DOHH2 (cell line): ENCODE measurements around the gene SHD.

Experiments used
- H3F3A ChIP-seq: fragments of 200-600 bp; sonication (generic), shearing (Covaris generic); 2 replicates; pipeline ENCODE4 v1.6.0; 2016; ENCODE audit warnings: antibody characterized with exemption, mild to moderate bottlenecking; ENCODE audit not compliant: control insufficient read depth, insufficient read depth
- H3K27ac ChIP-seq: fragments of 200-600 bp; sonication (generic); 2 replicates; pipeline ENCODE4 v1.5.1; 2014; ENCODE audit warnings: low read depth, mild to moderate bottlenecking, low read length, moderate library complexity
- H3K27me3 ChIP-seq: fragments of 200-600 bp; sonication (generic); 2 replicates; pipeline ENCODE4 v1.6.1; 2014; ENCODE audit warnings: mild to moderate bottlenecking, low read length, mixed read lengths; ENCODE audit not compliant: control insufficient read depth
- H3K36me3 ChIP-seq: fragments of 200-600 bp; sonication (generic); 2 replicates; pipeline ENCODE4 v1.6.1; 2014; ENCODE audit warnings: mild to moderate bottlenecking, low read length, moderate library complexity, mixed read lengths; ENCODE audit not compliant: control insufficient read depth
- H3K4me1 ChIP-seq: fragments of 200-600 bp; sonication (generic); 2 replicates; pipeline ENCODE4 v1.6.1; 2014; ENCODE audit warnings: mild to moderate bottlenecking, low read length, mixed read lengths; ENCODE audit not compliant: control insufficient read depth
- H3K4me2 ChIP-seq: fragments of 200-600 bp; sonication (generic); 2 replicates; pipeline ENCODE4 v1.6.0; 2014; ENCODE audit warnings: mild to moderate bottlenecking, low read length, moderate library complexity
- H3K4me3 ChIP-seq: fragments of 200-600 bp; sonication (generic); 2 replicates; pipeline ENCODE4 v1.5.1; 2014; ENCODE audit warnings: mild to moderate bottlenecking, low read length, mixed read lengths
- H3K79me2 ChIP-seq: fragments of 200-600 bp; sonication (generic); 2 replicates; pipeline ENCODE4 v1.6.1; 2014; ENCODE audit warnings: mild to moderate bottlenecking, low read length, mixed read lengths; ENCODE audit not compliant: control insufficient read depth
- H3K9me2 ChIP-seq: fragments of 200-600 bp; sonication (generic); replicated peaks from 2 replicates; pipeline ENCODE4 v1.6.1; 2014; ENCODE audit warnings: mild to moderate bottlenecking, low read length, mixed read lengths; ENCODE audit not compliant: control insufficient read depth
- H3K9me3 ChIP-seq: fragments of 200-600 bp; sonication (generic); 2 replicates; pipeline ENCODE4 v1.6.1; 2014; ENCODE audit warnings: antibody characterized with exemption, low read length, mixed read lengths; ENCODE audit not compliant: control insufficient read depth, insufficient read depth
- H4K20me1 ChIP-seq: fragments of 200-600 bp; sonication (generic); 2 replicates; pipeline ENCODE4 v1.6.0; 2014; ENCODE audit warnings: low read depth, mild to moderate bottlenecking, antibody characterized with exemption, low read length, moderate library complexity; ENCODE audit not compliant: control insufficient read depth, insufficient read depth
- CTCF ChIP-seq: fragments of 200-600 bp; sonication (generic); IDR thresholded peaks from one replicate; pipeline ENCODE4 v1.5.1; 2014; ENCODE audit warnings: antibody characterized with exemption, mild to moderate bottlenecking, low read depth, low read length; ENCODE audit not compliant: poor library complexity, severe bottlenecking
- EZH2phosphoT487 ChIP-seq: fragments of 200-600 bp; sonication (generic); IDR thresholded peaks from 2 replicates; pipeline ENCODE4 v1.6.1; 2017; ENCODE audit warnings: borderline replicate concordance, mild to moderate bottlenecking, antibody characterized with exemption, low read length, moderate library complexity, mixed read lengths

SHD gene

DNA sequence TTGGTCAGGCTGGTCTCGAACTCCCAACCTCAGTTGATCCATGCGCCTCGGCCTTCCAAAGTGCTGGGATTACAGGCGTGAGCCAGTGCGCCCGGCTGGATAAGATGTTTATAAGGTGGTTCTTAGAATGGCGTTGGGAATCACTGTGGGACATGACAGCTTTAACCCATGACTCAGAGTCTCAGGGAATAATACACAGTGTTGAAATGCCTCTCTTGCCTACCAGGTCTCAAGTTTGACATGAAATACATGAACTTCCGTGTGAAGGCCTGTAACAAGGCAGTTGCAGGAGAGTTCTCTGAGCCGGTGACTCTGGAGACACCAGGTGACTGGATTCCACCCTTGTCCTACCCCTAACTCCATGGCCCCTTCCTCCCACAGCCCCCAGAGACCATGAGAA, 37.9 kb downstream of the SHD start:
- Histone ChIP-seq H3K27ac (no peak overlapping the region), H3K9me3 (peaks cover 13% of the 10 kb centered on the region; the same call in 1 of the 2 replicates), H3K4me3 (no peak overlapping the region), H3K9me2 (no peaks in the 10 kb centered on the region), H3K27me3 (no peaks in the 10 kb centered on the region), H4K20me1 (no peaks in the 10 kb centered on the region), H3K36me3 (no peaks in the 10 kb centered on the region), H3K4me1 (no peaks in the 10 kb centered on the region), H3K4me2 (no peak overlapping the region), H3K79me2 (no peaks in the 10 kb centered on the region), H3F3A (no peaks in the 10 kb centered on the region)
- TF ChIP-seq CTCF = no peak
- no peak for TF ChIP-seq EZH2phosphoT487

GRCh38 chr19:4318460-4318859, 39.4 kb downstream of the SHD start:
- Histone ChIP-seq H3K4me3 (no peak overlapping the region), H3K4me1 (no peaks in the 10 kb centered on the region), H3K4me2 (no peak overlapping the region), H3K27ac (no peak overlapping the region), H3K9me2 (no peaks in the 10 kb centered on the region), H3K36me3 (no peaks in the 10 kb centered on the region), H4K20me1 (no peaks in the 10 kb centered on the region), H3K27me3 (no peaks in the 10 kb centered on the region), H3K79me2 (no peaks in the 10 kb centered on the region), H3K9me3 (peaks cover 14% of the 10 kb centered on the region; the same call in 1 of the 2 replicates), H3F3A (no peaks in the 10 kb centered on the region)
- TF ChIP-seq EZH2phosphoT487 (no peak), CTCF (no peak)

- TF ChIP-seq CTCF = no peak
- TF ChIP-seq EZH2phosphoT487 = no peak
- Histone ChIP-seq H3K36me3 (no peaks in the 10 kb centered on the region), H3K27ac (no peak overlapping the region), H3K4me2 (no peak overlapping the region), H3K79me2 (no peaks in the 10 kb centered on the region), H3K9me3 (peaks cover 14% of the 10 kb centered on the region; the same call in 1 of the 2 replicates), H3K9me2 (no peaks in the 10 kb centered on the region), H4K20me1 (no peaks in the 10 kb centered on the region), H3K4me1 (no peaks in the 10 kb centered on the region), H3K4me3 (no peak overlapping the region), H3F3A (no peaks in the 10 kb centered on the region), H3K27me3 (no peaks in the 10 kb centered on the region)
These were observed 40.1 kb downstream of the SHD start for GRCh38 chr19:4319067-4319718.
